Right atrium auricular region (tissue), 2 donors: ENCODE measurements around the gene KATNB1. TPM values are rescaled to one million over a fixed set of nuclear protein-coding genes. Genes with fewer than 3 reads are reported as not detected.

Experiments
- DNase-seq: peaks from one replicate; pipeline ENCODE4 v3.0.0-alpha.2; 2019; ENCODE audit warnings: low spot score
- H3K27ac ChIP-seq, 2 donors: fragments of 200-600 bp; sonication (generic); 1 replicate in 1 of 2; 2 replicates in 1 of 2; pipeline ENCODE4 v1.5.1; 2016 to 2019
- H3K27me3 ChIP-seq, 2 donors: fragments of 200-600 bp; sonication (generic); one replicate each; pipeline versions ENCODE4 v1.5.1 to v1.6.0; 2017 to 2019
- H3K36me3 ChIP-seq: fragments of 200-600 bp; sonication (generic); one replicate; pipeline ENCODE4 v1.5.1; 2016
- H3K4me1 ChIP-seq, 2 donors: fragments of 200-600 bp; sonication (generic); one replicate each; pipeline versions ENCODE4 v1.5.1 to v1.6.0; 2017 to 2019
- H3K4me3 ChIP-seq, 2 donors: fragments of 200-600 bp; sonication (generic); 1 replicate in 1 of 2; 2 replicates in 1 of 2; pipeline ENCODE4 v1.5.1; 2017 to 2019; ENCODE audit warnings: mild to moderate bottlenecking in 1 of 2, moderate library complexity in 1 of 2
- H3K9me3 ChIP-seq, 2 donors: fragments of 200-600 bp; sonication (generic); one replicate each; pipeline ENCODE4 v1.5.1; 2019
- CTCF ChIP-seq, 2 donors: fragments of 200-600 bp; sonication (generic); IDR thresholded peaks; one replicate each; pipeline ENCODE4 v1.5.1; 2019; ENCODE audit warnings: antibody characterized with exemption in 2 of 2
- total RNA-seq, 2 donors: library from RNA; depleted of rRNA; stranded (reverse); fragments of >200 nt; gene quantifications; one replicate each; pipeline ENCODE4 v1.1.0, GENCODE V29; 2016

The KATNB1 gene
- total RNA-seq, 2 donors from 2014 or later: 11.7 TPM

GRCh38 chr16:57801098-57801808 lies 65.7 kb downstream of the KATNB1 start:
- Histone ChIP-seq H3K27ac (peak overlapping the region; percentile 89 to 96), H3K9me3 (no peaks in the 10 kb centered on the region), H3K36me3 (peaks cover 13% of the 10 kb centered on the region), H3K27me3 (no peaks in the 10 kb centered on the region), H3K4me1 (peaks cover 0 to 55% of the 10 kb centered on the region in 2 donors), H3K4me3 (peak overlapping the region; percentile 67 to 72)
- no peak for DNase-seq
- TF ChIP-seq CTCF (IDR thresholded peaks at IDR 0.05): no peak

GRCh38 chr16:57801809-57802340 lies 66.3 kb downstream of the KATNB1 start:
- peak overlapping the region; percentile 67 to 72 for H3K4me3 ChIP-seq
- H3K27me3 ChIP-seq: no peaks in the 10 kb centered on the region
- peak overlapping the region; percentile 89 to 96 for H3K27ac ChIP-seq
- peaks cover 10% of the 10 kb centered on the region for H3K36me3 ChIP-seq
- no peaks in the 10 kb centered on the region for H3K9me3 ChIP-seq
- no peak for TF ChIP-seq CTCF (IDR thresholded peaks at IDR 0.05)
- peaks cover 0 to 55% of the 10 kb centered on the region in 2 donors for H3K4me1 ChIP-seq
- DNase-seq: no peak

GRCh38 chr16:57802341-57803133 lies 67.0 kb downstream of the KATNB1 start, which contains the start of gene KIFC3:
KIFC3 (minus strand) TSS chr16:57802491; CDS start chr16:57798243, 4,248 bp downstream.
- Histone ChIP-seq H3K27me3 (no peaks in the 10 kb centered on the region), H3K4me1 (peaks cover 0 to 55% of the 10 kb centered on the region in 2 donors), H3K4me3 (peak within 1 kb of the TSS; percentile 67 to 72), H3K36me3 (peaks cover 5% of the 10 kb centered on the region), H3K27ac (peak within 1 kb of the TSS; percentile 89 to 96), H3K9me3 (no peaks in the 10 kb centered on the region)
- DNase-seq: peak; percentile 89
- TF ChIP-seq CTCF (IDR thresholded peaks at IDR 0.05): peak in 1 of 2 donors; percentile 26

- H3K4me3 ChIP-seq: no peak overlapping the region
- TF ChIP-seq CTCF (IDR thresholded peaks at IDR 0.05): no peak
- H3K27me3 ChIP-seq: no peaks in the 10 kb centered on the region
- peaks cover 0 to 61% of the 10 kb centered on the region in 2 donors for H3K4me1 ChIP-seq
- no peaks in the 10 kb centered on the region for H3K36me3 ChIP-seq
- H3K27ac ChIP-seq: peak overlapping the region; percentile 89 to 96
- H3K9me3 ChIP-seq: no peaks in the 10 kb centered on the region
- no peak for DNase-seq
These were observed 67.8 kb downstream of the KATNB1 start for GRCh38 chr16:57803134-57803990.

GRCh38 chr16:57804111-57804837 lies 68.7 kb downstream of the KATNB1 start:
- DNase-seq: no peak
- H3K36me3 ChIP-seq: no peaks in the 10 kb centered on the region
- TF ChIP-seq CTCF (IDR thresholded peaks at IDR 0.05): no peak
- H3K27me3 ChIP-seq: no peaks in the 10 kb centered on the region
- peaks cover 0 to 62% of the 10 kb centered on the region in 2 donors for H3K4me1 ChIP-seq
- H3K9me3 ChIP-seq: no peaks in the 10 kb centered on the region
- no peak overlapping the region for H3K4me3 ChIP-seq
- H3K27ac ChIP-seq: peak overlapping the region; percentile 89 to 96
